Measurements from ENCODE around the gene LAMTOR2.
"Not testable (repeated sequence)": the region's sequence is repeated elsewhere in the genome, so short reads cannot be mapped to it uniquely, and the experiment has no call there.

DNA sequence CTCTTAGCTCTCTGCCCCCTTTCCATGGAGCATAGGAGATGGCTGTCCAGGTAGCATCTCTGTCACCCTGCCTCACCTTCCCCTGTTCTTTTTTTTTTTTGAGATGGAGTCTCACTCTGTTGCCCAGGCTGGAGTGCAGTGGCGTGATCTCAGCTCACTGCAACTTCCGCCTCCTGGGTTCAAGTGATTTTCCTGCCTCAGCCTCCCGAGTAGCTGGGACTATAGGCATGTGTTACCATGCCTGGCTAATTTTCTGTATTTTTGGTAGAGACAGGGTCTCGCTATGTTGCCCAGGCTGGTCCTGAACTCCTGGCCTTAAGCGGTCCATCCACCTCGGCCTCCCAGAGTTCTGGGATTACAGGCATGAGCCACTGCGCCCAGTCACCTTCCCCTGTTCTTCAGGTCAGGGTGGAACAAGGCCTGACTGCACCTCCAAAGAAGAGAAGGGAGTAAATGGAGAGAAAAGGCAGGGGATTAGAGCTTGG is 16.8 kb downstream of the LAMTOR2 start:
- TF ChIP-seq CTCF, POLR2A (IDR thresholded peaks at IDR 0.05): not testable (repeated sequence)
